ENCODE results near the gene GFRA4. TPM values are rescaled to one million over a fixed set of nuclear protein-coding genes. Genes with fewer than 3 reads are reported as not detected.

The GFRA4 gene
- total RNA-seq, 1 experiment from 2014 or later: not detected

GRCh38 chr20:3692706-3693294 lies 29.6 kb upstream of the GFRA4 start:
- DNase-seq (ENCODE audit: low read depth, low spot score) (no peak), ATAC-seq (peak; percentile 17; the same call in 1 of the 2 replicates)
- Histone ChIP-seq H3K4me1 (ENCODE audit: control insufficient read depth, insufficient read depth, low read length) (no peaks in the 10 kb centered on the region), H3K27me3 (ENCODE audit: control insufficient read depth, insufficient read depth, low read length) (no peaks in the 10 kb centered on the region), H3K4me3 (ENCODE audit: low read depth in 2 of 2, low read length in 2 of 2) (no peak overlapping the region), H3K27ac (ENCODE audit: low read length) (no peak overlapping the region), H3K36me3 (ENCODE audit: control insufficient read depth, insufficient read depth, low read length) (no peaks in the 10 kb centered on the region), H3K9me3 (ENCODE audit: control insufficient read depth, insufficient read depth, low read depth, low read length) (no peaks in the 10 kb centered on the region)
- POLR2A ChIA-PET: no interaction called here
- BruUV-seq (replicated peaks): no TSS peak
- intact Hi-C loops (cut with micrococcal nuclease; ENCODE audit: unreplicated experiment): no loop called here
- CTCF ChIA-PET: interaction anchor here (0.7 kb wide), 1 partner anchor 78 kb away, joined by 3 read pairs; no protein-coding TSS in a partner anchor
- no peak for TF ChIP-seq POLR2AphosphoS5 (IDR thresholded peaks at IDR 0.05; ENCODE audit: low read depth, low read length)
- TF ChIP-seq, protein P1, sequence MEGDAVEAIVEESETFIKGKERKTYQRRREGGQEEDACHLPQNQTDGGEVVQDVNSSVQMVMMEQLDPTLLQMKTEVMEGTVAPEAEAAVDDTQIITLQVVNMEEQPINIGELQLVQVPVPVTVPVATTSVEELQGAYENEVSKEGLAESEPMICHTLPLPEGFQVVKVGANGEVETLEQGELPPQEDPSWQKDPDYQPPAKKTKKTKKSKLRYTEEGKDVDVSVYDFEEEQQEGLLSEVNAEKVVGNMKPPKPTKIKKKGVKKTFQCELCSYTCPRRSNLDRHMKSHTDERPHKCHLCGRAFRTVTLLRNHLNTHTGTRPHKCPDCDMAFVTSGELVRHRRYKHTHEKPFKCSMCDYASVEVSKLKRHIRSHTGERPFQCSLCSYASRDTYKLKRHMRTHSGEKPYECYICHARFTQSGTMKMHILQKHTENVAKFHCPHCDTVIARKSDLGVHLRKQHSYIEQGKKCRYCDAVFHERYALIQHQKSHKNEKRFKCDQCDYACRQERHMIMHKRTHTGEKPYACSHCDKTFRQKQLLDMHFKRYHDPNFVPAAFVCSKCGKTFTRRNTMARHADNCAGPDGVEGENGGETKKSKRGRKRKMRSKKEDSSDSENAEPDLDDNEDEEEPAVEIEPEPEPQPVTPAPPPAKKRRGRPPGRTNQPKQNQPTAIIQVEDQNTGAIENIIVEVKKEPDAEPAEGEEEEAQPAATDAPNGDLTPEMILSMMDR (IDR thresholded peaks at IDR 0.05): no peak
- TF ChIP-seq TCF7L2 (IDR thresholded peaks at IDR 0.05; ENCODE audit: low read depth, low read length): no peak
- no peak for TF ChIP-seq SIN3A (IDR thresholded peaks at IDR 0.05; ENCODE audit: borderline replicate concordance, insufficient read depth, low read depth, low read length)
- TF ChIP-seq, protein P2, sequence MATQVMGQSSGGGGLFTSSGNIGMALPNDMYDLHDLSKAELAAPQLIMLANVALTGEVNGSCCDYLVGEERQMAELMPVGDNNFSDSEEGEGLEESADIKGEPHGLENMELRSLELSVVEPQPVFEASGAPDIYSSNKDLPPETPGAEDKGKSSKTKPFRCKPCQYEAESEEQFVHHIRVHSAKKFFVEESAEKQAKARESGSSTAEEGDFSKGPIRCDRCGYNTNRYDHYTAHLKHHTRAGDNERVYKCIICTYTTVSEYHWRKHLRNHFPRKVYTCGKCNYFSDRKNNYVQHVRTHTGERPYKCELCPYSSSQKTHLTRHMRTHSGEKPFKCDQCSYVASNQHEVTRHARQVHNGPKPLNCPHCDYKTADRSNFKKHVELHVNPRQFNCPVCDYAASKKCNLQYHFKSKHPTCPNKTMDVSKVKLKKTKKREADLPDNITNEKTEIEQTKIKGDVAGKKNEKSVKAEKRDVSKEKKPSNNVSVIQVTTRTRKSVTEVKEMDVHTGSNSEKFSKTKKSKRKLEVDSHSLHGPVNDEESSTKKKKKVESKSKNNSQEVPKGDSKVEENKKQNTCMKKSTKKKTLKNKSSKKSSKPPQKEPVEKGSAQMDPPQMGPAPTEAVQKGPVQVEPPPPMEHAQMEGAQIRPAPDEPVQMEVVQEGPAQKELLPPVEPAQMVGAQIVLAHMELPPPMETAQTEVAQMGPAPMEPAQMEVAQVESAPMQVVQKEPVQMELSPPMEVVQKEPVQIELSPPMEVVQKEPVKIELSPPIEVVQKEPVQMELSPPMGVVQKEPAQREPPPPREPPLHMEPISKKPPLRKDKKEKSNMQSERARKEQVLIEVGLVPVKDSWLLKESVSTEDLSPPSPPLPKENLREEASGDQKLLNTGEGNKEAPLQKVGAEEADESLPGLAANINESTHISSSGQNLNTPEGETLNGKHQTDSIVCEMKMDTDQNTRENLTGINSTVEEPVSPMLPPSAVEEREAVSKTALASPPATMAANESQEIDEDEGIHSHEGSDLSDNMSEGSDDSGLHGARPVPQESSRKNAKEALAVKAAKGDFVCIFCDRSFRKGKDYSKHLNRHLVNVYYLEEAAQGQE (IDR thresholded peaks at IDR 0.05; ENCODE audit: insufficient read depth in 1 of 2, low read depth in 2 of 2, low read length in 1 of 2): no peak
- in situ Hi-C loops (cut with HindIII; ENCODE audit: low pct_unique_long_range_greater_than_20kb, low sequenced_read_pairs): no loop called here

- TF ChIP-seq TCF7L2 (IDR thresholded peaks at IDR 0.05; ENCODE audit: low read depth, low read length): no peak
- TF ChIP-seq, protein P1 (IDR thresholded peaks at IDR 0.05): no peak
- TF ChIP-seq, protein P2 (IDR thresholded peaks at IDR 0.05; ENCODE audit: insufficient read depth in 1 of 2, low read depth in 2 of 2, low read length in 1 of 2): no peak
- no peak for TF ChIP-seq POLR2AphosphoS5 (IDR thresholded peaks at IDR 0.05; ENCODE audit: low read depth, low read length)
- TF ChIP-seq SIN3A (IDR thresholded peaks at IDR 0.05; ENCODE audit: borderline replicate concordance, insufficient read depth, low read depth, low read length): no peak
- DNase-seq (ENCODE audit: low read depth, low spot score) (no peak), ATAC-seq (no peak)
- no peak overlapping the region for H3K27ac ChIP-seq (ENCODE audit: low read length)
- ChIA-PET CTCF (no interaction called here), POLR2A (interaction anchor here (0.5 kb wide), 1 partner anchor 51 kb away, joined by 4 read pairs; no protein-coding TSS in a partner anchor)
- H3K4me1 ChIP-seq (ENCODE audit: control insufficient read depth, insufficient read depth, low read length): no peaks in the 10 kb centered on the region
- BruUV-seq (replicated peaks): no TSS peak
- no peaks in the 10 kb centered on the region for H3K36me3 ChIP-seq (ENCODE audit: control insufficient read depth, insufficient read depth, low read length)
- intact Hi-C loops (cut with micrococcal nuclease; ENCODE audit: unreplicated experiment): no loop called here
- no peaks in the 10 kb centered on the region for H3K9me3 ChIP-seq (ENCODE audit: control insufficient read depth, insufficient read depth, low read depth, low read length)
- H3K4me3 ChIP-seq (ENCODE audit: low read depth in 2 of 2, low read length in 2 of 2): no peak overlapping the region
- in situ Hi-C loops (cut with HindIII; ENCODE audit: low pct_unique_long_range_greater_than_20kb, low sequenced_read_pairs): no loop called here
- no peaks in the 10 kb centered on the region for H3K27me3 ChIP-seq (ENCODE audit: control insufficient read depth, insufficient read depth, low read length)
Measured at GRCh38 chr20:3691897-3692296, 28.7 kb upstream of the GFRA4 start.
